Measurements from ENCODE around the gene KCNC1. TPM values are rescaled to one million over a fixed set of nuclear protein-coding genes. Genes with fewer than 3 reads are reported as not detected.

KCNC1 gene
- total RNA-seq, 1 experiment from 2014 or later: 0.04 TPM

DNA sequence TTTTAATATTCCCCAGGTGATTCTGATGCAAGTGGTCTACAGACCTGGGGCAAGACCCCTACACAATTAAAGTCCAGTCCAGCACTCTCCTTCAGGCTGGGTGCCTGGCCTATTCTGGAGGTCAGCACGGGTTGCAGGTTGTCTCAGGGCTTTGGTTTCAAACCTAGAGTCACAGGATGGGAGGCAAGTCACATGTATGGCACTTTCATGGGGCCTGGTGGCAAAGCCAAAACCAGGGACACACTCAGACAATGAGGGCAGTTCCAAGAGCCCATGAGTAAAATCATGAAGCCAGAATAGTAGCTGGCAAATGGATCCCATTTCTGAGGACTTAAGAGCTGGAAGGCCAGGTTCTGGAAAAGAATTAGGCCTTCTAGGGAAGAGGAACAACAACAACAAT is 96.6 kb downstream of the KCNC1 start:
- TF ChIP-seq, protein P1, sequence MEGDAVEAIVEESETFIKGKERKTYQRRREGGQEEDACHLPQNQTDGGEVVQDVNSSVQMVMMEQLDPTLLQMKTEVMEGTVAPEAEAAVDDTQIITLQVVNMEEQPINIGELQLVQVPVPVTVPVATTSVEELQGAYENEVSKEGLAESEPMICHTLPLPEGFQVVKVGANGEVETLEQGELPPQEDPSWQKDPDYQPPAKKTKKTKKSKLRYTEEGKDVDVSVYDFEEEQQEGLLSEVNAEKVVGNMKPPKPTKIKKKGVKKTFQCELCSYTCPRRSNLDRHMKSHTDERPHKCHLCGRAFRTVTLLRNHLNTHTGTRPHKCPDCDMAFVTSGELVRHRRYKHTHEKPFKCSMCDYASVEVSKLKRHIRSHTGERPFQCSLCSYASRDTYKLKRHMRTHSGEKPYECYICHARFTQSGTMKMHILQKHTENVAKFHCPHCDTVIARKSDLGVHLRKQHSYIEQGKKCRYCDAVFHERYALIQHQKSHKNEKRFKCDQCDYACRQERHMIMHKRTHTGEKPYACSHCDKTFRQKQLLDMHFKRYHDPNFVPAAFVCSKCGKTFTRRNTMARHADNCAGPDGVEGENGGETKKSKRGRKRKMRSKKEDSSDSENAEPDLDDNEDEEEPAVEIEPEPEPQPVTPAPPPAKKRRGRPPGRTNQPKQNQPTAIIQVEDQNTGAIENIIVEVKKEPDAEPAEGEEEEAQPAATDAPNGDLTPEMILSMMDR (conservative IDR thresholded peaks at IDR 0.05): no peak
- Histone ChIP-seq H4K91ac (ENCODE audit: insufficient read length, low read depth, low read length) (no peak overlapping the region), H3K56ac (ENCODE audit: insufficient read length, low read depth, low read length) (no peak overlapping the region), H4K5ac (ENCODE audit: insufficient read length, low read depth, low read length) (no peak overlapping the region), H3K9me3 (ENCODE audit: control insufficient read depth, low read depth, low read length) (no peaks in the 10 kb centered on the region), H4K20me1 (ENCODE audit: control insufficient read depth, insufficient read depth, insufficient read length) (no peaks in the 10 kb centered on the region), H3K23ac (ENCODE audit: insufficient read length, low read depth, low read length) (no peak overlapping the region), H2BK12ac (ENCODE audit: insufficient read length, low read depth, low read length) (no peak overlapping the region), H3T11ph (ENCODE audit: low read length) (no peak overlapping the region), H3K4me1 (ENCODE audit: insufficient read depth, low read length) (no peaks in the 10 kb centered on the region; the same call in 1 of the 2 replicates), H3K27me3 (ENCODE audit: insufficient read depth, low read length) (no peaks in the 10 kb centered on the region), H3K4me2 (ENCODE audit: insufficient read depth, insufficient read length, low read length) (no peak overlapping the region), H3K14ac (ENCODE audit: insufficient read depth, low read length) (no peak overlapping the region), H3K79me2 (ENCODE audit: insufficient read depth, low read length) (no peaks in the 10 kb centered on the region), H2AK5ac (ENCODE audit: insufficient read length, low read length) (no peak overlapping the region), H3K23me2 (ENCODE audit: insufficient read length, low read depth, low read length, poor library complexity, severe bottlenecking) (no peaks in the 10 kb centered on the region), H2BK15ac (ENCODE audit: low read depth, low read length) (no peak overlapping the region), H2BK20ac (ENCODE audit: low read depth, low read length, poor library complexity, severe bottlenecking) (no peak overlapping the region), H3K4ac (ENCODE audit: low read depth, low read length) (no peak overlapping the region), H3K18ac (ENCODE audit: insufficient read length, low read depth, low read length) (no peak overlapping the region), H2AFZ (ENCODE audit: low read length) (no peak overlapping the region), H3K27ac (ENCODE audit: insufficient read length, low read depth, low read length) (no peak overlapping the region), H4K8ac (replicated peaks; ENCODE audit: insufficient read length, low read depth, low read length) (no peak overlapping the region), H2BK5ac (ENCODE audit: insufficient read length, low read length) (no peak overlapping the region), H3K79me1 (ENCODE audit: insufficient read depth, low read depth, low read length, poor library complexity, severe bottlenecking) (no peaks in the 10 kb centered on the region), H2BK120ac (ENCODE audit: low read depth, low read length, poor library complexity, severe bottlenecking) (no peak overlapping the region), H3K9ac (ENCODE audit: extremely low read depth, insufficient read length, low read length) (no peak overlapping the region)
- Mint-ChIP-seq H3K27ac (no peak overlapping the region), H3K27me3 (ENCODE audit: low read depth) (no peaks in the 10 kb centered on the region; the same call in 1 of the 2 replicates), H3K36me3 (ENCODE audit: insufficient read depth in 1 of 3, low read depth in 3 of 3) (no peaks in the 10 kb centered on the region), H3K9me3 (no peaks in the 10 kb centered on the region; a peak in 1 of 5 replicates), H3K4me3 (no peak overlapping the region), H3K4me1 (peaks cover 6 to 9% of the 10 kb centered on the region in 2 experiments)
- no peak for DNase-seq
- no CpG with 5 or more reads among the region's 1 CpG for WGBS (ENCODE audit: extremely low coverage, insufficient read length, low lambda C conversion rate)
